Natural killer cell (primary cell): ENCODE results near the gene C1orf141. TPM values are rescaled to one million over a fixed set of nuclear protein-coding genes. Genes with fewer than 3 reads are reported as not detected.
"Not testable (repeated sequence)": the region's sequence is repeated elsewhere in the genome, so short reads cannot be mapped to it uniquely, and the experiment has no call there.

Experiments used
- ATAC-seq, 3 donors: fragments of 150-1000 bp in 2 of 3; fragments of 200-7000 bp in 1 of 3; cut with Tn5 transposase; 1 replicate in 1 of 3; 2 replicates in 2 of 3; pipeline ENCODE4 v1.10.0; 2021; ENCODE audit warnings: mild to moderate bottlenecking in 2 of 3, moderate library complexity in 2 of 3
- DNase-seq, 2 donors: peaks; one replicate each; pipeline versions ENCODE4 v3.0.0 to v3.0.0-alpha.2; 2013 to 2021; ENCODE audit warnings: mixed read lengths in 1 of 2
- H3K27ac ChIP-seq: one replicate; pipeline ENCODE4 v1.5.1; 2013; ENCODE audit warnings: mild to moderate bottlenecking, low read length
- H3K27me3 ChIP-seq: one replicate; pipeline ENCODE4 v1.6.1; 2013; ENCODE audit warnings: low read length; ENCODE audit not compliant: control insufficient read depth, insufficient read depth
- H3K36me3 ChIP-seq: one replicate; pipeline ENCODE4 v1.6.1; 2013; ENCODE audit warnings: low read length; ENCODE audit not compliant: control insufficient read depth, insufficient read depth
- H3K4me1 ChIP-seq: one replicate; pipeline ENCODE4 v1.6.1; 2013; ENCODE audit warnings: low read length; ENCODE audit not compliant: control insufficient read depth, insufficient read depth
- H3K4me3 ChIP-seq: one replicate; pipeline ENCODE4 v1.5.1; 2013; ENCODE audit warnings: low read length
- H3K9me3 ChIP-seq: one replicate; pipeline ENCODE4 v1.6.1; 2013; ENCODE audit warnings: low read length; ENCODE audit not compliant: control insufficient read depth, insufficient read depth
- H3K27ac Mint-ChIP-seq, 2 donors: one replicate each; pipeline ENCODE4 v1.8.0; 2022; ENCODE audit warnings: mild to moderate bottlenecking in 2 of 2, mixed read lengths in 2 of 2, moderate library complexity in 1 of 2
- H3K27me3 Mint-ChIP-seq, 2 donors: one replicate each; pipeline ENCODE4 v1.8.0; 2022; ENCODE audit warnings: low read depth in 2 of 2, mixed read lengths in 2 of 2
- H3K36me3 Mint-ChIP-seq: one replicate; pipeline ENCODE4 v1.8.0; 2022; ENCODE audit warnings: mixed read lengths
- H3K4me1 Mint-ChIP-seq, 2 donors: one replicate each; pipeline ENCODE4 v1.8.0; 2022; ENCODE audit warnings: mixed read lengths in 2 of 2
- H3K4me3 Mint-ChIP-seq: one replicate; pipeline ENCODE4 v1.8.0; 2022; ENCODE audit warnings: mild to moderate bottlenecking, moderate library complexity, mixed read lengths
- H3K9me3 Mint-ChIP-seq, 2 donors: one replicate each; pipeline ENCODE4 v1.8.0; 2022; ENCODE audit warnings: mixed read lengths in 2 of 2
- CTCF ChIP-seq: fragments of 200-600 bp; IDR thresholded peaks from one replicate; pipeline ENCODE4 v1.8.0; 2022; ENCODE audit warnings: antibody characterized with exemption
- WGBS: methylation state at CpG from one replicate; pipeline ENCODE4 v1.1.7; 2013; ENCODE audit warnings: missing lambda C conversion rate; ENCODE audit not compliant: insufficient coverage; 5-methylcytosine and 5-hydroxymethylcytosine counted together
- intact Hi-C: fragments of 100-400 bp; cut with micrococcal nuclease; formaldehyde crosslinking; loops from one replicate; pipeline ENCODE4 v1.14.2; 2022
- total RNA-seq, 4 donors: library from RNA; stranded (reverse); fragments of 120-200 nt in 1 of 4; gene quantifications; one replicate each; pipeline versions ENCODE4 v1.2.3 to v1.2.4, GENCODE V29; 2013 to 2022

C1orf141 gene
- total RNA-seq, 3 donors from 2014 or later (not counting 1 experiment from before 2014, with no cell fraction given), result not detected

DNA sequence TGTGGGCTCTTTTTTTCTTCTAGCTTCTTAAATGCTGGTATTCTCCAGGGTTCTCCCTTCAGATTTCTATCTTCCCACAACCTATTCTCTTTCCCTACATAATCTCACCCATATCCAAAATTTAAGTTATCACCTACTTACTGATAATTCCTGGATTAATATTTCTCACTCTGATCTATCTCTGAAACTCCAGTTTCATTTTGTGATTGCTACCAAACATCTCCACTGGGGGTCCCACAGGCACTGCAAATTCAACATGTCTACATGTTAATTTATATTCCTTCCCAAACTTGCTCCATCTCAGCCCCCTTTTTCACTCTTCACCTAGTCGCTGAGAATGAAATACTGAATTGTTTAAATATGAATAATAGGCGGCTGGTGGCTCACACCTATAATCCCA lies 9.9 kb upstream of the C1orf141 start:
- peak; percentile 43 for TF ChIP-seq CTCF
- no peaks in the 10 kb centered on the region for H3K9me3 Mint-ChIP-seq
- WGBS, result 74% methylated on average over 2 of the region's 2 CpGs
- H3K9me3 ChIP-seq, result no peaks in the 10 kb centered on the region
- no peak overlapping the region for H3K4me3 ChIP-seq
- H3K36me3 ChIP-seq, result no peaks in the 10 kb centered on the region
- H3K4me1 ChIP-seq, result peaks cover 9% of the 10 kb centered on the region
- H3K27me3 ChIP-seq, result no peaks in the 10 kb centered on the region
- intact Hi-C loops, result loop anchor here (1.0 to 5.0 kb wide), 3 partner anchors 67 to 358 kb away; partner anchors contain the start of gene SLC35D1
- H3K4me1 Mint-ChIP-seq, result peaks cover 24 to 34% of the 10 kb centered on the region in 2 donors
- DNase-seq, result peak in 1 of 2 donors; percentile 62
- H3K27ac Mint-ChIP-seq, result no peak overlapping the region
- H3K36me3 Mint-ChIP-seq, result no peaks in the 10 kb centered on the region
- H3K27ac ChIP-seq, result no peak overlapping the region
- H3K27me3 Mint-ChIP-seq, result no peaks in the 10 kb centered on the region
- peak in 1 of 3 donors; percentile 55 for ATAC-seq
- no peak overlapping the region for H3K4me3 Mint-ChIP-seq

DNA sequence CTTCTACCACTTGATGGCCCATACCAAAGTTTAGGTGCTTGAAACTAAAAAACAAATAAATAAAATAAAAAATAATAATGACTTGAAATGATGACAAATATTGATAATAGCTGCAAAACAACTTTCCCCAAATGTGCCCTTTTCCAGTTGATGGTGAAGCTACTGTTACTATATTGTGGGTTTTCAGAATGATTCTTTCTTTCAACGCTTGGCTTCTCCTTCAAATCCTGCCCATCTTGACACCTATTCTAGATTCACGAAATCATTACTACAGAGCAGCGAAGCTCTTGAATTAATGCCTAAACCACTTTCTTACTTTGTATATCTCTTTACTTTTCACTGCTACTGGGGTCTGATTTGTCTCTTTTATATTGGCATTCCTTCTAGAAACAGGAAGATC lies 9.2 kb upstream of the C1orf141 start:
- intact Hi-C loops, result loop anchor here (1.0 kb wide), 1 partner anchor 67 kb away; no protein-coding TSS in a partner anchor
- H3K36me3 ChIP-seq, result no peaks in the 10 kb centered on the region
- no peak overlapping the region for H3K27ac ChIP-seq
- H3K27ac Mint-ChIP-seq, result no peak overlapping the region
- WGBS, result 68% methylated on average over 3 of the region's 3 CpGs
- ATAC-seq (no peak), DNase-seq (no peak)
- peaks cover 5% of the 10 kb centered on the region for H3K4me1 ChIP-seq
- no peaks in the 10 kb centered on the region for H3K27me3 ChIP-seq
- H3K9me3 Mint-ChIP-seq, result no peaks in the 10 kb centered on the region
- H3K4me1 Mint-ChIP-seq, result peaks cover 18 to 27% of the 10 kb centered on the region in 2 donors
- TF ChIP-seq CTCF, result no peak
- H3K4me3 ChIP-seq, result no peak overlapping the region
- H3K9me3 ChIP-seq, result no peaks in the 10 kb centered on the region
- no peaks in the 10 kb centered on the region for H3K27me3 Mint-ChIP-seq
- H3K36me3 Mint-ChIP-seq, result no peaks in the 10 kb centered on the region
- no peak overlapping the region for H3K4me3 Mint-ChIP-seq

GRCh38 chr1:67142931-67143330 lies 8.2 kb upstream of the C1orf141 start:
- intact Hi-C loops, result no loop called here
- WGBS, result 38% methylated on average over 3 of the region's 3 CpGs
- H3K36me3 Mint-ChIP-seq, result no peaks in the 10 kb centered on the region
- H3K4me1 Mint-ChIP-seq, result peaks cover 14 to 24% of the 10 kb centered on the region in 2 donors
- H3K4me3 ChIP-seq, result no peak overlapping the region
- no peaks in the 10 kb centered on the region for H3K9me3 ChIP-seq
- ATAC-seq (no peak), DNase-seq (peak in 1 of 2 donors; percentile 52)
- TF ChIP-seq CTCF, result no peak
- no peaks in the 10 kb centered on the region for H3K4me1 ChIP-seq
- H3K4me3 Mint-ChIP-seq, result no peak overlapping the region
- H3K36me3 ChIP-seq, result no peaks in the 10 kb centered on the region
- H3K27ac ChIP-seq, result no peak overlapping the region
- no peaks in the 10 kb centered on the region for H3K9me3 Mint-ChIP-seq
- peak overlapping the region in 1 of 2 donors; percentile 10 for H3K27ac Mint-ChIP-seq
- no peaks in the 10 kb centered on the region for H3K27me3 Mint-ChIP-seq
- H3K27me3 ChIP-seq, result no peaks in the 10 kb centered on the region

DNA sequence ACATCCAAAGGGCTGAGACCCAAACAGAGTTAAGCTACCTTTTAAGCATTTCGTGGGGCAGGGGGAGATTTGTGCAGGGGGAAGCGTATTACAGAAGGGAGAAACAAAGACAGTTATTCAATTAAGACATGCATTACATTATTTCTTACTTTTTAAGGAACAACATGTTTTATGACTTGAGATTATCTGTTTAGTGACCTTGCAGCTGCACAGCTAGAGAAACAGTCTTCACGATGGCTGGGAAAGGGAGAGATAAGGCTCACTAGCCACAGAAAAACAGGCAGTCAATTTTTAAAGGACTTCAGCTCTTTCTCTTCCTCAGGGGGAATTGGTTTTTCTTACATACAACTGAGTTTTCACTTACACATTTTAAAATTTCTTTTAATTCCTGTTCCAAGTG lies 7.1 kb upstream of the C1orf141 start:
- H3K36me3 Mint-ChIP-seq, H3K36me3 ChIP-seq, H3K4me3 Mint-ChIP-seq, DNase-seq, H3K4me1 ChIP-seq, H3K9me3 Mint-ChIP-seq, H3K27me3 ChIP-seq, H3K27ac Mint-ChIP-seq, intact Hi-C loops, H3K4me3 ChIP-seq, H3K27ac ChIP-seq, H3K27me3 Mint-ChIP-seq, ATAC-seq, H3K9me3 ChIP-seq: not testable (repeated sequence)
- H3K4me1 Mint-ChIP-seq, result peaks cover 13 to 24% of the 10 kb centered on the region in 2 donors
- 75% methylated on average over 1 of the region's 3 CpGs for WGBS
